DOHH2 (cell line): ENCODE data around the gene CADPS2.

Experiments
- EZH2phosphoT487 ChIP-seq: fragments of 200-600 bp; sonication (generic); IDR thresholded peaks from 2 replicates; pipeline ENCODE4 v1.6.1; 2017; ENCODE audit warnings: borderline replicate concordance, mild to moderate bottlenecking, antibody characterized with exemption, low read length, moderate library complexity, mixed read lengths
- TF ChIP-seq, protein P1 (sequence below): fragments of 200-600 bp; sonication (generic); IDR thresholded peaks from one replicate; pipeline ENCODE4 v1.5.1; 2014; ENCODE audit warnings: antibody characterized with exemption, mild to moderate bottlenecking, low read depth, low read length; ENCODE audit not compliant: poor library complexity, severe bottlenecking

DNA sequence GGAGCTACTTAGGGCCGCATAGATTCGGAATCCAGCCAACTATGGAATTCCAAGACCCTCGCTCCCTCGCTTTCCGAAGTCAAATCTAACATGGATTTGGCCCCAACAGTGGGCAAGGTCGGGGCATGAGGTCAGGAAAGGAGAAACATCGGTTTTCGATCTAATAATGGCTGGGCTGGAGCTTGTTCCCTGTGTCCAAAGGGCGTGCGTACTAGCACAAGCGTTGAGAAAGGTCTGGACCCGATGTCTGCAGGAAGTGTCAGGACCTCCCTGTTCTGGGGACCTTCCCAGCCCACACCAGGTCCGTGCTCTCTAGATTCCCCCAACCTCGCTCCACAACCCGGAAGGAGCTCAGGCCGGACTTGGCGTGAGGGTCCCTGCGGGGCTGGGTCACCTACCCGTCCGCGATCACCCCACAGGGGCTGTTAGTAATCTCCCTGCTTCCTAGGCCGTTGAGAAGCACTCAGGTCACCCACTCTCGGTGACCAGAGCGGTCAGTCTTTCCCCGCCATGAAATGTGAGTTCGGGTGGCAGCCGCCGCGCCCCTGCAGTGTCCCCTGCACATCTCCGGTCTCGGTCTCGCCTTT, 586.5 kb downstream of the CADPS2 start:
- TF ChIP-seq, protein P1, sequence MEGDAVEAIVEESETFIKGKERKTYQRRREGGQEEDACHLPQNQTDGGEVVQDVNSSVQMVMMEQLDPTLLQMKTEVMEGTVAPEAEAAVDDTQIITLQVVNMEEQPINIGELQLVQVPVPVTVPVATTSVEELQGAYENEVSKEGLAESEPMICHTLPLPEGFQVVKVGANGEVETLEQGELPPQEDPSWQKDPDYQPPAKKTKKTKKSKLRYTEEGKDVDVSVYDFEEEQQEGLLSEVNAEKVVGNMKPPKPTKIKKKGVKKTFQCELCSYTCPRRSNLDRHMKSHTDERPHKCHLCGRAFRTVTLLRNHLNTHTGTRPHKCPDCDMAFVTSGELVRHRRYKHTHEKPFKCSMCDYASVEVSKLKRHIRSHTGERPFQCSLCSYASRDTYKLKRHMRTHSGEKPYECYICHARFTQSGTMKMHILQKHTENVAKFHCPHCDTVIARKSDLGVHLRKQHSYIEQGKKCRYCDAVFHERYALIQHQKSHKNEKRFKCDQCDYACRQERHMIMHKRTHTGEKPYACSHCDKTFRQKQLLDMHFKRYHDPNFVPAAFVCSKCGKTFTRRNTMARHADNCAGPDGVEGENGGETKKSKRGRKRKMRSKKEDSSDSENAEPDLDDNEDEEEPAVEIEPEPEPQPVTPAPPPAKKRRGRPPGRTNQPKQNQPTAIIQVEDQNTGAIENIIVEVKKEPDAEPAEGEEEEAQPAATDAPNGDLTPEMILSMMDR: no peak
- no peak for TF ChIP-seq EZH2phosphoT487
